22Rv1 (cell line): ENCODE measurements around the gene ALDH1A2.

Experiments
- ZFX ChIP-seq: fragments of 450-650 bp; IDR thresholded peaks from 2 replicates; pipeline ENCODE4 v1.6.1; 2017; ENCODE audit warnings: antibody characterized with exemption, borderline replicate concordance
- TF ChIP-seq, protein P1 (sequence below): fragments of 450-650 bp; IDR thresholded peaks from 2 replicates; pipeline ENCODE4 v1.5.1; 2017; ENCODE audit warnings: mild to moderate bottlenecking

GRCh38 chr15:57996561-57996960 lies 69.0 kb downstream of the ALDH1A2 start:
- TF ChIP-seq, protein P1, sequence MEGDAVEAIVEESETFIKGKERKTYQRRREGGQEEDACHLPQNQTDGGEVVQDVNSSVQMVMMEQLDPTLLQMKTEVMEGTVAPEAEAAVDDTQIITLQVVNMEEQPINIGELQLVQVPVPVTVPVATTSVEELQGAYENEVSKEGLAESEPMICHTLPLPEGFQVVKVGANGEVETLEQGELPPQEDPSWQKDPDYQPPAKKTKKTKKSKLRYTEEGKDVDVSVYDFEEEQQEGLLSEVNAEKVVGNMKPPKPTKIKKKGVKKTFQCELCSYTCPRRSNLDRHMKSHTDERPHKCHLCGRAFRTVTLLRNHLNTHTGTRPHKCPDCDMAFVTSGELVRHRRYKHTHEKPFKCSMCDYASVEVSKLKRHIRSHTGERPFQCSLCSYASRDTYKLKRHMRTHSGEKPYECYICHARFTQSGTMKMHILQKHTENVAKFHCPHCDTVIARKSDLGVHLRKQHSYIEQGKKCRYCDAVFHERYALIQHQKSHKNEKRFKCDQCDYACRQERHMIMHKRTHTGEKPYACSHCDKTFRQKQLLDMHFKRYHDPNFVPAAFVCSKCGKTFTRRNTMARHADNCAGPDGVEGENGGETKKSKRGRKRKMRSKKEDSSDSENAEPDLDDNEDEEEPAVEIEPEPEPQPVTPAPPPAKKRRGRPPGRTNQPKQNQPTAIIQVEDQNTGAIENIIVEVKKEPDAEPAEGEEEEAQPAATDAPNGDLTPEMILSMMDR, result no peak
- TF ChIP-seq ZFX, result no peak
